Neuronal stem cell (in vitro differentiated cells): ENCODE results near the gene DUS3L.

Experiments
- DNase-seq: peaks from one replicate; pipeline ENCODE4 v3.0.0-alpha.2; 2013; ENCODE audit warnings: low spot score
- H2AFZ ChIP-seq: one replicate; pipeline ENCODE4 v1.6.1; 2013; ENCODE audit warnings: mild to moderate bottlenecking, low read length, inconsistent platforms
- H2AK5ac ChIP-seq: 2 replicates; pipeline ENCODE4 v1.6.1; 2013; ENCODE audit warnings: low read depth, mild to moderate bottlenecking, inconsistent platforms, low read length, moderate library complexity, mixed read lengths
- H2BK120ac ChIP-seq: 2 replicates; pipeline ENCODE4 v1.6.1; 2013; ENCODE audit warnings: low read depth, mild to moderate bottlenecking, inconsistent platforms, low read length, moderate library complexity, mixed read lengths
- H2BK12ac ChIP-seq: one replicate; pipeline ENCODE4 v1.6.1; 2013; ENCODE audit warnings: low read length, inconsistent platforms
- H2BK15ac ChIP-seq: 2 replicates; pipeline ENCODE4 v1.6.1; 2013; ENCODE audit warnings: mild to moderate bottlenecking, low read length, inconsistent platforms, mixed read lengths
- H2BK5ac ChIP-seq: one replicate; pipeline ENCODE4 v1.6.1; 2013; ENCODE audit warnings: inconsistent platforms, mild to moderate bottlenecking, low read length, moderate library complexity
- H3K14ac ChIP-seq: one replicate; pipeline ENCODE4 v1.6.1; 2013; ENCODE audit warnings: low read length, inconsistent platforms
- H3K18ac ChIP-seq: 2 replicates; pipeline ENCODE4 v1.6.1; 2013; ENCODE audit warnings: low read length, inconsistent platforms
- H3K23ac ChIP-seq: 2 replicates; pipeline ENCODE4 v1.6.1; 2013; ENCODE audit warnings: low read depth, mild to moderate bottlenecking, mixed read lengths, low read length, inconsistent platforms; ENCODE audit not compliant: poor library complexity
- H3K27ac ChIP-seq: replicated peaks from 3 replicates; pipeline ENCODE4 v1.5.1; 2013; ENCODE audit warnings: low read length, inconsistent platforms
- H3K27me3 ChIP-seq, 3 experiments: 2 replicates each; pipeline ENCODE4 v1.6.1; 2013; ENCODE audit warnings: low read length in 3 of 3, mild to moderate bottlenecking in 2 of 3, inconsistent platforms in 1 of 3, low read depth in 1 of 3, mixed read lengths in 1 of 3, moderate library complexity in 1 of 3; ENCODE audit not compliant: control insufficient read depth in 3 of 3, insufficient read depth in 3 of 3
- H3K36me3 ChIP-seq, 2 donors: replicated peaks in 1 of 2; 2 replicates each; pipeline ENCODE4 v1.6.1; 2013; ENCODE audit warnings: low read length in 2 of 2; ENCODE audit not compliant: control insufficient read depth in 2 of 2, insufficient read depth in 2 of 2
- H3K4ac ChIP-seq: 2 replicates; pipeline ENCODE4 v1.6.1; 2013; ENCODE audit warnings: inconsistent platforms, mild to moderate bottlenecking, low read length, moderate library complexity
- H3K4me1 ChIP-seq, 2 donors: 1 replicate in 1 of 2; 2 replicates in 1 of 2; pipeline ENCODE4 v1.6.1; 2013; ENCODE audit warnings: low read length in 2 of 2, low read depth in 1 of 2; ENCODE audit not compliant: control insufficient read depth in 2 of 2, insufficient read depth in 1 of 2
- H3K4me2 ChIP-seq: one replicate; pipeline ENCODE4 v1.6.1; 2013; ENCODE audit warnings: mild to moderate bottlenecking, low read length, inconsistent platforms; ENCODE audit not compliant: insufficient read depth, poor library complexity, severe bottlenecking
- H3K4me3 ChIP-seq, 2 donors: 2 replicates each; pipeline ENCODE4 v1.5.1; 2013; ENCODE audit warnings: low read length in 2 of 2, mild to moderate bottlenecking in 2 of 2, inconsistent platforms in 1 of 2, moderate library complexity in 1 of 2
- H3K79me1 ChIP-seq: one replicate; pipeline ENCODE4 v1.6.1; 2013; ENCODE audit warnings: low read depth, mild to moderate bottlenecking, inconsistent platforms, low read length, moderate library complexity
- H3K9ac ChIP-seq: one replicate; pipeline ENCODE4 v1.6.1; 2013; ENCODE audit warnings: mild to moderate bottlenecking, low read depth, low read length, inconsistent platforms; ENCODE audit not compliant: poor library complexity
- H3K9me3 ChIP-seq, 2 donors: replicated peaks in 1 of 2; 2 replicates each; pipeline versions ENCODE3 to v1.6.1; 2013; ENCODE audit warnings: low read length in 2 of 2, mild to moderate bottlenecking in 2 of 2, inconsistent platforms in 1 of 2, low read depth in 1 of 2, mixed read lengths in 1 of 2, moderate library complexity in 1 of 2; ENCODE audit not compliant: control insufficient read depth in 2 of 2, insufficient read depth in 1 of 2
- H4K8ac ChIP-seq: one replicate; pipeline ENCODE4 v1.6.1; 2013; ENCODE audit warnings: low read depth, mild to moderate bottlenecking, inconsistent platforms, low read length, moderate library complexity
- H4K91ac ChIP-seq: one replicate; pipeline ENCODE4 v1.6.1; 2013; ENCODE audit warnings: low read length, low read depth, mild to moderate bottlenecking, inconsistent platforms; ENCODE audit not compliant: poor library complexity
- WGBS, 2 donors: extraction: QIAGEN DNeasy Blood & Tissue Kit; methylation state at CpG; one replicate each; pipeline ENCODE4 v1.1.7; 2013; ENCODE audit warnings: missing lambda C conversion rate in 2 of 2, mixed read lengths in 1 of 2; ENCODE audit not compliant: insufficient read length in 2 of 2, insufficient replicate concordance in 1 of 2; ENCODE audit errors: extremely low coverage in 2 of 2; 5-methylcytosine and 5-hydroxymethylcytosine counted together

DUS3L gene

DNA sequence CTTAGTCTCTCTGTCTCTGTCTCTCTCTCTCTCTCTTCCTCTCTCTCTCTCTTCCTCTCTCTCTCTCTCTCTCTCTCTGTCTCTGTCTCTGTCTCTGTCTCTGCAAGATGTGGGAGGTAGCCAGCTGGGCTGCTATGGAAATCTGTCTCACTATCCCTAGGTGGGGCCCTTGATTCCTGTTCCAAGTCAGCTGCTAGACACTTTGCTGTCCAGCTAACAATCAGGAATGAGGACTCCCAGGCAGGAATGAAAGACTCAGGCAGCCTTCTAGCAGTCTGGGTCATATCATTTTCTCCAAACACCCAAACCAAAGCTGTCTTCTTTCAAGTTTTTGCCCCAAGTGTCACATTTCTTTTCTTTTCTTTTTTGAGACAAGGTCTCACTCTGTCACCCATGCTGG is 47.3 kb downstream of the DUS3L start:
- H2AFZ ChIP-seq: no peak overlapping the region
- H4K91ac ChIP-seq: no peak overlapping the region
- no peak overlapping the region for H3K4me2 ChIP-seq
- H3K27ac ChIP-seq: no peak overlapping the region
- H3K18ac ChIP-seq: no peak overlapping the region
- H3K14ac ChIP-seq: no peak overlapping the region
- H3K79me1 ChIP-seq: peaks cover 2% of the 10 kb centered on the region
- H3K27me3 ChIP-seq: peaks cover 0 to 3% (median 0%) of the 10 kb centered on the region in 3 experiments
- peaks cover 0 to 2% of the 10 kb centered on the region in 2 donors for H3K4me1 ChIP-seq
- H3K9ac ChIP-seq: no peak overlapping the region
- no peak overlapping the region for H2BK12ac ChIP-seq
- no peak for DNase-seq
- no peak overlapping the region for H2BK120ac ChIP-seq
- H3K4ac ChIP-seq: no peak overlapping the region
- no peak overlapping the region for H4K8ac ChIP-seq
- H2AK5ac ChIP-seq: no peak overlapping the region
- no peak overlapping the region for H2BK15ac ChIP-seq
- H3K4me3 ChIP-seq: no peak overlapping the region
- no peak overlapping the region for H2BK5ac ChIP-seq
- H3K23ac ChIP-seq: no peak overlapping the region
- peaks cover 0 to 3% of the 10 kb centered on the region in 2 donors for H3K9me3 ChIP-seq
- peaks cover 0 to 2% of the 10 kb centered on the region in 2 donors for H3K36me3 ChIP-seq

DNA sequence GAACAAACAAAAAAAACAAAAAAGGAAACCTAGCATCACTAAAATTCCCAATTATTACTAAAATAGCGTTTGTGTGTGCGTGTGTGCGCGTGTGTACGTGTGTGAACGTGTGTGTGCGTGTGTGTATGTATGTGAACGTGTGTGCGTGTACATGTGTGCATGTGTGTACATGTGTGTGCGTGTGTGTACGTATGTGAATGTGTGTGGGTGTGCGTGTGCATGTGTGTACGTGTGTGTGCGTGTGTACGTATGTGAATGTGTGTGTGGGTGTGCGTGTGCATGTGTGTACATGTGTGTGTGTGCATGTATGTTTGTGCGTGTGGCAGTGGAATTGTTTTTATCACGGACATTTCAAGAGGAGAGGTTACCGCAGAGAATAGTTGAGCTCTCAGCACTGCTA is 48.9 kb downstream of the DUS3L start:
- Histone ChIP-seq H3K4me3 (peak overlapping the region in 1 of 2 donors; percentile 57), H2AK5ac (no peak overlapping the region), H2BK5ac (no peak overlapping the region), H3K18ac (no peak overlapping the region), H2BK120ac (no peak overlapping the region), H3K36me3 (peaks cover 0 to 2% of the 10 kb centered on the region in 2 donors), H3K27ac (no peak overlapping the region), H3K9me3 (peaks cover 0 to 3% of the 10 kb centered on the region in 2 donors), H2BK12ac (no peak overlapping the region), H3K4me2 (no peak overlapping the region), H3K14ac (no peak overlapping the region), H4K8ac (peak overlapping the region; percentile 65), H2BK15ac (no peak overlapping the region), H3K9ac (peak overlapping the region; percentile 77), H2AFZ (no peak overlapping the region), H4K91ac (peak overlapping the region; percentile 53), H3K23ac (peak overlapping the region; percentile 98), H3K27me3 (peaks cover 0 to 3% (median 0%) of the 10 kb centered on the region in 3 experiments), H3K4me1 (peaks cover 0 to 2% of the 10 kb centered on the region in 2 donors), H3K4ac (peak overlapping the region; percentile 98), H3K79me1 (peaks cover 2% of the 10 kb centered on the region)
- 100% methylated on average over 5 of the region's 19 CpGs; no CpG with 5 or more reads in 1 of the 2 donors for WGBS, 2 donors
- no peak for DNase-seq

- Histone ChIP-seq H2BK120ac (no peak overlapping the region), H3K18ac (no peak overlapping the region), H2BK5ac (no peak overlapping the region), H3K4me3 (no peak overlapping the region), H3K36me3 (peaks cover 0 to 2% of the 10 kb centered on the region in 2 donors), H3K79me1 (peaks cover 2% of the 10 kb centered on the region), H3K4ac (no peak overlapping the region), H2BK15ac (no peak overlapping the region), H3K27me3 (peaks cover 0 to 3% (median 0%) of the 10 kb centered on the region in 3 experiments), H3K23ac (no peak overlapping the region), H3K4me2 (no peak overlapping the region), H3K4me1 (peaks cover 0 to 2% of the 10 kb centered on the region in 2 donors), H4K8ac (no peak overlapping the region), H4K91ac (no peak overlapping the region), H3K14ac (no peak overlapping the region), H2AFZ (no peak overlapping the region), H3K9me3 (peaks cover 0 to 3% of the 10 kb centered on the region in 2 donors), H3K27ac (no peak overlapping the region), H2BK12ac (no peak overlapping the region), H3K9ac (no peak overlapping the region), H2AK5ac (no peak overlapping the region)
- no CpG with 5 or more reads among the region's 8 CpGs for WGBS, 2 donors
- DNase-seq: no peak
Measured at GRCh38 chr19:5738423-5738822, 52.5 kb downstream of the DUS3L start.
